ENCODE measurements around the gene FMNL3. TPM values are rescaled to one million over a fixed set of nuclear protein-coding genes. Genes with fewer than 3 reads are reported as not detected.

The FMNL3 gene
- total and polyA plus RNA-seq, 2 experiments from 2014 or later: 8.7 to 32.6 TPM

- TF ChIP-seq, protein P1, sequence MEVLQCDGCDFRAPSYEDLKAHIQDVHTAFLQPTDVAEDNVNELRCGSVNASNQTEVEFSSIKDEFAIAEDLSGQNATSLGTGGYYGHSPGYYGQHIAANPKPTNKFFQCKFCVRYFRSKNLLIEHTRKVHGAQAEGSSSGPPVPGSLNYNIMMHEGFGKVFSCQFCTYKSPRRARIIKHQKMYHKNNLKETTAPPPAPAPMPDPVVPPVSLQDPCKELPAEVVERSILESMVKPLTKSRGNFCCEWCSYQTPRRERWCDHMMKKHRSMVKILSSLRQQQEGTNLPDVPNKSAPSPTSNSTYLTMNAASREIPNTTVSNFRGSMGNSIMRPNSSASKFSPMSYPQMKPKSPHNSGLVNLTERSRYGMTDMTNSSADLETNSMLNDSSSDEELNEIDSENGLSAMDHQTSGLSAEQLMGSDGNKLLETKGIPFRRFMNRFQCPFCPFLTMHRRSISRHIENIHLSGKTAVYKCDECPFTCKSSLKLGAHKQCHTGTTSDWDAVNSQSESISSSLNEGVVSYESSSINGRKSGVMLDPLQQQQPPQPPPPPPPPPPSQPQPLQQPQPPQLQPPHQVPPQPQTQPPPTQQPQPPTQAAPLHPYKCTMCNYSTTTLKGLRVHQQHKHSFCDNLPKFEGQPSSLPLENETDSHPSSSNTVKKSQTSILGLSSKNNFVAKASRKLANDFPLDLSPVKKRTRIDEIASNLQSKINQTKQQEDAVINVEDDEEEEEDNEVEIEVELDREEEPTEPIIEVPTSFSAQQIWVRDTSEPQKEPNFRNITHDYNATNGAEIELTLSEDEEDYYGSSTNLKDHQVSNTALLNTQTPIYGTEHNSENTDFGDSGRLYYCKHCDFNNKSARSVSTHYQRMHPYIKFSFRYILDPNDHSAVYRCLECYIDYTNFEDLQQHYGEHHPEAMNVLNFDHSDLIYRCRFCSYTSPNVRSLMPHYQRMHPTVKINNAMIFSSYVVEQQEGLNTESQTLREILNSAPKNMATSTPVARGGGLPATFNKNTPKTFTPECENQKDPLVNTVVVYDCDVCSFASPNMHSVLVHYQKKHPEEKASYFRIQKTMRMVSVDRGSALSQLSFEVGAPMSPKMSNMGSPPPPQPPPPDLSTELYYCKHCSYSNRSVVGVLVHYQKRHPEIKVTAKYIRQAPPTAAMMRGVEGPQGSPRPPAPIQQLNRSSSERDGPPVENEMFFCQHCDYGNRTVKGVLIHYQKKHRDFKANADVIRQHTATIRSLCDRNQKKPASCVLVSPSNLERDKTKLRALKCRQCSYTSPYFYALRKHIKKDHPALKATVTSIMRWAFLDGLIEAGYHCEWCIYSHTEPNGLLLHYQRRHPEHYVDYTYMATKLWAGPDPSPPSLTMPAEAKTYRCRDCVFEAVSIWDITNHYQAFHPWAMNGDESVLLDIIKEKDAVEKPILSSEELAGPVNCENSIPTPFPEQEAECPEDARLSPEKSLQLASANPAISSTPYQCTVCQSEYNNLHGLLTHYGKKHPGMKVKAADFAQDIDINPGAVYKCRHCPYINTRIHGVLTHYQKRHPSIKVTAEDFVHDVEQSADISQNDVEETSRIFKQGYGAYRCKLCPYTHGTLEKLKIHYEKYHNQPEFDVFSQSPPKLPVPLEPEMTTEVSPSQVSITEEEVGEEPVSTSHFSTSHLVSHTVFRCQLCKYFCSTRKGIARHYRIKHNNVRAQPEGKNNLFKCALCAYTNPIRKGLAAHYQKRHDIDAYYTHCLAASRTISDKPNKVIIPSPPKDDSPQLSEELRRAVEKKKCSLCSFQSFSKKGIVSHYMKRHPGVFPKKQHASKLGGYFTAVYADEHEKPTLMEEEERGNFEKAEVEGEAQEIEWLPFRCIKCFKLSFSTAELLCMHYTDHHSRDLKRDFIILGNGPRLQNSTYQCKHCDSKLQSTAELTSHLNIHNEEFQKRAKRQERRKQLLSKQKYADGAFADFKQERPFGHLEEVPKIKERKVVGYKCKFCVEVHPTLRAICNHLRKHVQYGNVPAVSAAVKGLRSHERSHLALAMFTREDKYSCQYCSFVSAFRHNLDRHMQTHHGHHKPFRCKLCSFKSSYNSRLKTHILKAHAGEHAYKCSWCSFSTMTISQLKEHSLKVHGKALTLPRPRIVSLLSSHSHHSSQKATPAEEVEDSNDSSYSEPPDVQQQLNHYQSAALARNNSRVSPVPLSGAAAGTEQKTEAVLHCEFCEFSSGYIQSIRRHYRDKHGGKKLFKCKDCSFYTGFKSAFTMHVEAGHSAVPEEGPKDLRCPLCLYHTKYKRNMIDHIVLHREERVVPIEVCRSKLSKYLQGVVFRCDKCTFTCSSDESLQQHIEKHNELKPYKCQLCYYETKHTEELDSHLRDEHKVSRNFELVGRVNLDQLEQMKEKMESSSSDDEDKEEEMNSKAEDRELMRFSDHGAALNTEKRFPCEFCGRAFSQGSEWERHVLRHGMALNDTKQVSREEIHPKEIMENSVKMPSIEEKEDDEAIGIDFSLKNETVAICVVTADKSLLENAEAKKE (CRISPR knock-in tag; IDR thresholded peaks at IDR 0.05): no peak
- TF ChIP-seq POLR2AphosphoS5 (IDR thresholded peaks at IDR 0.05; ENCODE audit: low read depth): no peak
- TF ChIP-seq ZNF114 (CRISPR knock-in tag; IDR thresholded peaks at IDR 0.05): no peak
Observed at GRCh38 chr12:49604856-49605255, 102.3 kb downstream of the FMNL3 start (continued).

GRCh38 chr12:49603721-49604120, 103.5 kb downstream of the FMNL3 start:
- Mint-ChIP-seq H3K27ac (no peak overlapping the region), H3K4me1 (peaks cover 5% of the 10 kb centered on the region; the same call in 1 of the 3 replicates), H3K4me3 (no peak overlapping the region), H3K36me3 (ENCODE audit: low read depth) (no peaks in the 10 kb centered on the region), H3K27me3 (ENCODE audit: insufficient read depth, low read depth, poor library complexity) (peaks cover 16% of the 10 kb centered on the region), H3K9me3 (no peaks in the 10 kb centered on the region)
- no peaks in the 10 kb centered on the region for H3K36me3 ChIP-seq (ENCODE audit: insufficient read depth)
- no peak overlapping the region for H3K27ac ChIP-seq (ENCODE audit: low read depth)
- H3K4me3 ChIP-seq: no peak overlapping the region
- H4K20me1 ChIP-seq (replicated peaks; ENCODE audit: insufficient read depth): no peaks in the 10 kb centered on the region
- DNase-seq (ENCODE audit: low spot score) (no peak), ATAC-seq (no peak)
- H3K27me3 ChIP-seq (ENCODE audit: insufficient read depth): no peaks in the 10 kb centered on the region
- no peaks in the 10 kb centered on the region for H3F3A ChIP-seq (replicated peaks; ENCODE audit: low read depth)
- peaks cover 5% of the 10 kb centered on the region; the same call in 1 of the 2 replicates for H3K9me2 ChIP-seq (ENCODE audit: insufficient read depth)
- H3K79me2 ChIP-seq (replicated peaks; ENCODE audit: insufficient read depth): no peaks in the 10 kb centered on the region
- no peak overlapping the region for H2AFZ ChIP-seq
- H3K4me2 ChIP-seq: no peak overlapping the region
- H3K4me1 ChIP-seq (ENCODE audit: insufficient read depth): 0 out of 2 replicates have a peak, but pooled peaks cover 4% of the 10 kb centered on the region
- TF ChIP-seq CREB1 (CRISPR knock-in tag; IDR thresholded peaks at IDR 0.05; ENCODE audit: low read depth) (no peak), STAT1 (IDR thresholded peaks at IDR 0.05; ENCODE audit: unreplicated experiment) (no peak), EZH2 (IDR thresholded peaks at IDR 0.05; ENCODE audit: low read depth, unreplicated experiment) (no peak), POLR2AphosphoS5 (IDR thresholded peaks at IDR 0.05; ENCODE audit: low read depth) (no peak), ZNF331 (CRISPR knock-in tag; IDR thresholded peaks at IDR 0.05; ENCODE audit: low read depth) (no peak), JUNB (IDR thresholded peaks at IDR 0.05; ENCODE audit: unreplicated experiment) (no peak), NANOG (IDR thresholded peaks at IDR 0.05; ENCODE audit: borderline replicate concordance) (no peak), CTCF (conservative IDR thresholded peaks at IDR 0.05; ENCODE audit: low read depth in 2 of 2) (no peak), REST (IDR thresholded peaks at IDR 0.05; ENCODE audit: unreplicated experiment) (no peak), ZNF114 (CRISPR knock-in tag; IDR thresholded peaks at IDR 0.05) (no peak)
